ENCODE measurements around the gene RGL2.

DNA sequence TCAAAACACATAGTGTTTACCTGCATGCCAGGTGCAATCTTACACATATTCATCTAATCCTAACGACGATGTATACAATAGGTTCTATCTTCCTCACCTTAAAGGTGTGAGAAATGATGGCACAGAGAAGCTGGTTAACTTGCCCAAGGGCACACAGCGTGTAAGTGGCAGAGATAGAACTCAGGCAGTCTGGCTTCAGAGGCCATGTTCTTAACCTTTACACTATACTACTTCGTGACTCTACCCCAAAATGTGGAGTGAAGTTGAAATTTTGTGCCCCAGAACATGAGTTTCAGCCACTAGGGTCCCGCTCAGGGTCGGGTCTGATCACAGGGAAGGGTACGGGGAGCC, 27.6 kb downstream of the RGL2 start:
- TF ChIP-seq, protein P1, sequence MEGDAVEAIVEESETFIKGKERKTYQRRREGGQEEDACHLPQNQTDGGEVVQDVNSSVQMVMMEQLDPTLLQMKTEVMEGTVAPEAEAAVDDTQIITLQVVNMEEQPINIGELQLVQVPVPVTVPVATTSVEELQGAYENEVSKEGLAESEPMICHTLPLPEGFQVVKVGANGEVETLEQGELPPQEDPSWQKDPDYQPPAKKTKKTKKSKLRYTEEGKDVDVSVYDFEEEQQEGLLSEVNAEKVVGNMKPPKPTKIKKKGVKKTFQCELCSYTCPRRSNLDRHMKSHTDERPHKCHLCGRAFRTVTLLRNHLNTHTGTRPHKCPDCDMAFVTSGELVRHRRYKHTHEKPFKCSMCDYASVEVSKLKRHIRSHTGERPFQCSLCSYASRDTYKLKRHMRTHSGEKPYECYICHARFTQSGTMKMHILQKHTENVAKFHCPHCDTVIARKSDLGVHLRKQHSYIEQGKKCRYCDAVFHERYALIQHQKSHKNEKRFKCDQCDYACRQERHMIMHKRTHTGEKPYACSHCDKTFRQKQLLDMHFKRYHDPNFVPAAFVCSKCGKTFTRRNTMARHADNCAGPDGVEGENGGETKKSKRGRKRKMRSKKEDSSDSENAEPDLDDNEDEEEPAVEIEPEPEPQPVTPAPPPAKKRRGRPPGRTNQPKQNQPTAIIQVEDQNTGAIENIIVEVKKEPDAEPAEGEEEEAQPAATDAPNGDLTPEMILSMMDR (IDR thresholded peaks at IDR 0.05; ENCODE audit: borderline replicate concordance, extremely low read depth, low read length, poor library complexity, severe bottlenecking) = peak; percentile 13
- TF ChIP-seq EZH2 (IDR thresholded peaks at IDR 0.05; ENCODE audit: borderline replicate concordance, low read depth, low read length, severe bottlenecking) = no peak

Measured in DND-41 (cell line).